Measurements from ENCODE around the gene RIMS1.

RIMS1 gene, protein sequence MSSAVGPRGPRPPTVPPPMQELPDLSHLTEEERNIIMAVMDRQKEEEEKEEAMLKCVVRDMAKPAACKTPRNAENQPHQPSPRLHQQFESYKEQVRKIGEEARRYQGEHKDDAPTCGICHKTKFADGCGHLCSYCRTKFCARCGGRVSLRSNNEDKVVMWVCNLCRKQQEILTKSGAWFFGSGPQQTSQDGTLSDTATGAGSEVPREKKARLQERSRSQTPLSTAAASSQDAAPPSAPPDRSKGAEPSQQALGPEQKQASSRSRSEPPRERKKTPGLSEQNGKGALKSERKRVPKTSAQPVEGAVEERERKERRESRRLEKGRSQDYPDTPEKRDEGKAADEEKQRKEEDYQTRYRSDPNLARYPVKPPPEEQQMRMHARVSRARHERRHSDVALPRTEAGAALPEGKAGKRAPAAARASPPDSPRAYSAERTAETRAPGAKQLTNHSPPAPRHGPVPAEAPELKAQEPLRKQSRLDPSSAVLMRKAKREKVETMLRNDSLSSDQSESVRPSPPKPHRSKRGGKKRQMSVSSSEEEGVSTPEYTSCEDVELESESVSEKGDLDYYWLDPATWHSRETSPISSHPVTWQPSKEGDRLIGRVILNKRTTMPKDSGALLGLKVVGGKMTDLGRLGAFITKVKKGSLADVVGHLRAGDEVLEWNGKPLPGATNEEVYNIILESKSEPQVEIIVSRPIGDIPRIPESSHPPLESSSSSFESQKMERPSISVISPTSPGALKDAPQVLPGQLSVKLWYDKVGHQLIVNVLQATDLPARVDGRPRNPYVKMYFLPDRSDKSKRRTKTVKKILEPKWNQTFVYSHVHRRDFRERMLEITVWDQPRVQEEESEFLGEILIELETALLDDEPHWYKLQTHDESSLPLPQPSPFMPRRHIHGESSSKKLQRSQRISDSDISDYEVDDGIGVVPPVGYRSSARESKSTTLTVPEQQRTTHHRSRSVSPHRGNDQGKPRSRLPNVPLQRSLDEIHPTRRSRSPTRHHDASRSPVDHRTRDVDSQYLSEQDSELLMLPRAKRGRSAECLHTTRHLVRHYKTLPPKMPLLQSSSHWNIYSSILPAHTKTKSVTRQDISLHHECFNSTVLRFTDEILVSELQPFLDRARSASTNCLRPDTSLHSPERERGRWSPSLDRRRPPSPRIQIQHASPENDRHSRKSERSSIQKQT (N-terminal part only)

DNA sequence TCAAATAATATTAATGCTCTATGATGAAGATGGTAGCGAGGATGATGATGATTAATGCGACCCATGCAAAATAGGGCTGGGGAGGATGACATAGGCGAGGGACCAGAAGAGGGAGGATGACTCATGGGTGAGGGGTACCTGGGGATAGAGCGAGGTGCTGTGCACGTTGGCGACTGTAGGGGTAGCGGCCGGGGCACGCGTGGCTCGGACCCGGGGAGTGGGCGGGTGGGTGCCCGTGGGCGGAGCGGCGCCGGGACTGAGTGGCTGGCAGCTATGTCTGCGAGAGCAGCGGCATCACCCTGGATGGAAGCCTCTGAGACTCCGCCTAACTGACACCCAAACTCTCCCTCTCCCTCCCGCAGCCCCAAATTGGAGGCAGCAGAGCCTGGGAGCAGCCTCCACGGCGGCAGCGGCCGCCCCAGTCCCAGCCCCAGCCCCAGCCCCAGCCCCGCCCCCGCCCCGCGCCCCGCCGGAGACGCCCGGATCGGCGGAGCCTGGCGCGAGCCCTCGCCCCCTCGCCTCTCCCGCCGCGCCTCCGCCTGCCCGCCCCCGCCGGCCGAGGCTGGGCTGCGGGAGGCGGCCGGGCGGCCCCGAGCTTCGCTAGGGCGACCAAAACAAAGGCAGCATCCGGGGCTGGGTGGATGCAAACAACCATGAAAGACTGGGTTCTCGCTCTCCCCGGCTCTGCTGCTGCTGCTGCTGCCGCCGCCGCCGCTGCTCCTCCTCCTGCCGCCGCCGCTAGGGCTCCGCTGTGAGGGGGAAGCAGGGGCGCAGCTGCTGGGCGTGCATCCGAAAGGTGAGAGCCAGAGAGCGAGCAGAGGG is at the start of gene RIMS1:
Gene RIMS1, plus strand, starts transcription at position 367 of the 822 bp plus-strand sequence. CDS start 474 bp downstream, outside the sequence.
- DNase-seq (ENCODE audit: low read depth in 2 of 2), result no peak

DNA sequence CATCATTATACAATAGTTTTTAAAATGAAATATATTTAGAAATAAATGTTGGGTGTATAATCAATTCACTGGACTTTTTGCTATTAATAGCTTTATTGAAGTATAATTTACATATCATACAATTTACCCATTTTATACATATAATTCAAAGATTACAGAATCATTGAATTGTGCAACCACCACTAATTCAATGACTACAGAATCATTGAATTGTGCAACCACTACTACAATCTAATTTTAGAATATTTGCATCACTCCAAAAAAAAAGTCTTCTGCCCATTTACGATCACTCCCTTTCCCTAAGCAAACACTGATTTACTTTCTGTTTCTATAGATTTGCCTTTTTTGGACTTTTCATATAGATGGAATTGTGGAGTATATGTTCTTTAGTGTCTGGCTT is 35.1 kb upstream of the RIMS1 start:
- no peak for DNase-seq (ENCODE audit: low read depth in 2 of 2)

DNA sequence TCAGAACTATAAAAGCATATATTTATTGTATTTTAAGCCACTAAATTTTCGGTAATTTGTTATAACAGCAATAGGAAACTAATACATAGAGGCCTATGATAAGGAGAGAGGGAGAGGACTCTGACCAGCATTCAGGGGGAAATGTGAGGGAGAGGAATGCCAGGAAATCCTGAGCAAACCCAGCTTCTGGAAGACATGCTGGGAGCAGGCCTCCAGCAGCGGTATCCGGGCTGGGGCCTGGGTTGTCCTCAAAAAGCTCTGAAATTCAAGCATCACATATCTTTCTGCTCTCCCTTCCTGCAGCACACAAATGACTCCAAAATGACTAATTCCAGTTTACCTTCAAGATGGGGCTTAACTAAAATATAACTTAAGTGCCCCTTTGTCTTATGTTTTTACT is 33.4 kb upstream of the RIMS1 start:
- DNase-seq (ENCODE audit: low read depth in 2 of 2), result no peak

DNA sequence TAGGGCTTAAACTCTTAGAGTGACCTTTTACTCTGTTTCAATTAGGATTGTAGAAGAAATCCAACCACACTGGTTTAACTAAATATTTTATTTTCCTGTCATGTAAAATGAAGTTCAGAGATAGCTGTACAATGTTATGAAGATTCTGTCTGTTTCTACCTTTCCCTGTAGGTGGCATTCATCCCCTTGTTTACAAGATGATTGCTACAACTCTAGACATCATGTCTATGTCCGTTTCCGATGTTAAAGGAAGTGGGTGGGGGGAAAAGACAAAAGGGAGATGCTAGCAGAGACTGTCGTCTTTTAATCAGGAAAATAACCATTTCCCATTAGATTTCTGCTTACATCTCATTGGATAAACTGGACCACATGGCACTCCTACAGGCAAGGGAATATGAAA is 30.9 kb upstream of the RIMS1 start:
- DNase-seq (ENCODE audit: low read depth in 2 of 2), result no peak

DNA sequence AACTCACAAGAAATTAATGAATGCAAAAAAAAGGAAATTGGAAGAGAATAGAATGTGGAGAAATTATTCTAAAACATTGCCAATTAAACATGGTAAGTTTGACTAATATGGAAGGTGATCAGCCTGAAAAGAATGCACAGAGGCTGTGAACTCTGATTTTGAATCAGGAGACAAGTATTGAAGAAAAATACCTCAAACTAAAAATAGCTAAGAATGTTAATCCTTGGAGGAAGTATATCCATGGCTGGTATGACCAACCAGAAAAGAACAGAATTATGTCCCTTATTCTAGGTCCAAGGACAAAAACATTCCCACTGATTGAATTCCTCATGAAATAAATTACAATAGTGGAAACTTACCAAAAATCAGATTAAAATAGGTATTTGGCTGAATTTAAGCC is 7.3 kb upstream of the RIMS1 start:
- DNase-seq (ENCODE audit: low read depth in 2 of 2), result no peak

DNA sequence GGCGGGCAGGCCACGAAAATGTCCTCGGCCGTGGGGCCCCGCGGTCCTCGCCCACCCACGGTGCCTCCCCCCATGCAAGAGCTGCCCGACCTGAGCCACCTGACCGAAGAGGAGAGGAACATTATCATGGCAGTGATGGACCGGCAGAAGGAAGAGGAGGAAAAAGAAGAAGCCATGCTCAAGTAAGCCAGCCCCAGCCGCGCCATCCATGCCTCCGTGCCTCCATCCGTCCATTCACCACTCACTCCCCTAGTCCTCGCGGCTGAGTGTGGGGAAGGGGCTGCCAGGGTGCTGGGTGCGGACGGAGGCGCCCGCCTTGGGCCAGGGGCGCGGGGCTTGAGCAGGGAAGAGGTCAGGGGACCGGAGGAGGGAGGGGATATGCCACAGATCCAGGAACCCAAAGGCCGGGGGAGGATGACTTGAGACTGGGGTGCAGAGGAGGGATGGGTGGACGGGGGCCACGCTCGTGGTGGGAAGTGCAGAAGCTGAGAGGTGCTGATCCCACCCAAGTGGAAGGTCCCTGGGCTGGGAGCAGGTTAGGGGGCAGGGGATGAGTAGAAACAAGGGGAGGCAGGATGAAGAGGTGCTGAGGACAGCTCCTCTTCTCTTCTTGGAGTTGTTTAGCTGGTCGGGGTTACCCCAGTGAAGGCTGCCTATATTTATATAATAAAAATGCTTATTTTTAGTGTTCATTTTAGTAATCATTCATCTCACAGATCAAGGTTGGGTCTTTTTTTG is 825 bp downstream of the RIMS1 start:
- no peak for DNase-seq (ENCODE audit: low read depth in 2 of 2)

DNA sequence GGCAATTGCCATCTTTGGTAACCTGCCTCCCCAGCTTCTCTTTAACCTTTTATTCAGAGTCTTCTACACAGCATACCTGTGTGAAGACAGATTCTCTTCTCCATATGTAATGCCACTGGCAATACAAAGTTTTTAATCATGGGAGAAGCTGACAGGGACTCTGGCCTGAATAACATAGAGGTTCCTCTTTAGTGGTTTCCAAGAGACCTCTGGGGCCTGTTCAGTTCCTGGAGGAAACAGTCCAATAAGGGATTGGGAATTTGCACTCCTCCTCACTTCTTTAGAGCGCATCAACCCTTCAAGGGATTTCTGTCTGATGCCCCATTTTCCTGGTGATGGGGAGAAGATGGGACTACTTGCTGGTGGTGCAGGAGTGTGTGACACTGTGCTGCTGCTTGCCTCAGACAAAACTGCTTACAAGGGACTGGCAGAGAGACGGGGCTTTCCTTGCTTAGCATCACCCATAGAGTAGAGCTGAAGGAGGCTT is 1.4 kb downstream of the RIMS1 start:
- DNase-seq (ENCODE audit: low read depth in 2 of 2), result no peak

DNA sequence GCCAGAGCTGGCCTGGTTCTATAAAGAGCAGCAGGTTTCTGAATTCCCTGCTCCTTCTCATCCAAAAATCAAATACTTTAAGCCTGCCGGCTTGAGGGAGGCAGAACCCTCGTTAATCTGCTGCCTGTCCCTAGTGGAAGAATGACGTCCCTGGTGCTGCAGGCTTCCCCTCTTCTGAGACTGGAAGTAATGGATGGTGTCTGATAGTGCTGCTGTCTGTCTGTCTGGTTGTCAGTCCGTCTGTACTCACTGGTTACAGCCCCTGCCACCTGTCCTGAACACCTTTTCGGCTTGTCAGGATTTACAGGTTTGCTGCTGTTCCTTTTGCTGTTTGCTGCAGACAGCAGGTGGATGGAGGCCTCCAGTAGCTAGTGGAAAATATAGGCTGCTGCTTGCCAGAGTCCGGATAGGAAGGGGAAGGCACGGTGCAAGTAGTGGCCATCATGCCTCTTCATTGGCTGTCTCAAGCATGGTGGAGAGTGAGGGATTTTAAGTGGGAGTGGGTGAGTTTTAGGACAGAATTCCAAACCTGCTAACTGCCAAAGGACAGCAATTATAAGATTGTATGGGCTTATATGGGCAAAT is 2.5 kb downstream of the RIMS1 start:
- no peak for DNase-seq (ENCODE audit: low read depth in 2 of 2)

DNA sequence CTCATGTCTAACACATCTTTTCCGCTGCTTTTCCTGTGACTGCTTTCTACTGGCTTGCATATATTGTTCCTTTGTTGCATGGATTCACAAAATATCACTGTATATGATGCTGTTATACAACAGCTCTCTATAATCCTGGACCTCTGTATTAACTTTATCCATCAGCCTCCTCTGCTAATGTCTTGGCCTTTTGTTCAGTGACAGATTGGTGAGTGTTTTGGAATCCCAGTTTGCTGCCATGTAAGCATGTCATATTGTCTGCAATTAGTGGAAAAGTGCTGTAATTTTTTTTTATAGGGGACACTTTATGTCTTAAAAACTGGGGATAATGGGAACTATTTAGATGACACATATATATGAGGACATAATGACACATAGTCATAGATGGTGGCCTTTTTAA is 3.0 kb downstream of the RIMS1 start:
- no peak for DNase-seq (ENCODE audit: low read depth in 2 of 2)

DNA sequence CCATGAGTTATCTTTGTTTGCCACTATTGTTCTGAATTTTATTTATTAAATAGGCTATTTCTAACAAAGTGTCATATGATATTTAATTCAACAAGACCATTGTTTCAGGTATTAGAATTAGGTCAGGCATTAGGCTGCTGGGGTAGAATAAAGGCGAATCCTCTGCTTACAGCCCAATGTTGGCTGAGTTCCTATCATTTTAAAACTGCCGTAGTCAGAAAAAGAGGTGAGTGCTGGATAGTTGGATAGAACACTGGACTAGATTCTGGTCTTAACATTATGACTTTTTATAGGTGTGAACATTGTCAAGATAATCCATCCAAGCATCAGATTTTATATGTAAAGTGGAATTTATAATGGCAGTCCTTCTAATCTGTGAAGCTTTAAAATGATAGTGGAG is 6.3 kb downstream of the RIMS1 start:
- DNase-seq (ENCODE audit: low read depth in 2 of 2), result no peak

DNA sequence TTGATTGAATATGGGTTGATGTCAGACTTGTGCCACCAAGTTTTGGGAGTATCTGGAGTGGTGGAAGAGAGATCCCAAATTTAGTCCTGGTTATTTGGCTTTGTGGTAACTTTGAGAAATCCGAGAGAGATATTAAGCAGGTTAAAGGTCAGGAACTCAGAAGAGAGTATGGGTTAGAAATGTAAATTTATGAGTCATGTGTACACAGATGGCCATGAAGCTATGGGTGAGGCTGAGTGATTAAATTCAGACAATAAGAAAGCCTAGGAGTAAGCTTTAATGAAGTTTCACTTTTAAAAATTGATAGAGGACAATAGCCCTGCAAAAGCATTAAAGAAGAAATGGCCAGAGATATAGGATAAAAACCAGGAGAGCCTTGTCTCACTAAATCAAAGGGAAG is 14.3 kb downstream of the RIMS1 start:
- DNase-seq (ENCODE audit: low read depth in 2 of 2), result no peak

DNA sequence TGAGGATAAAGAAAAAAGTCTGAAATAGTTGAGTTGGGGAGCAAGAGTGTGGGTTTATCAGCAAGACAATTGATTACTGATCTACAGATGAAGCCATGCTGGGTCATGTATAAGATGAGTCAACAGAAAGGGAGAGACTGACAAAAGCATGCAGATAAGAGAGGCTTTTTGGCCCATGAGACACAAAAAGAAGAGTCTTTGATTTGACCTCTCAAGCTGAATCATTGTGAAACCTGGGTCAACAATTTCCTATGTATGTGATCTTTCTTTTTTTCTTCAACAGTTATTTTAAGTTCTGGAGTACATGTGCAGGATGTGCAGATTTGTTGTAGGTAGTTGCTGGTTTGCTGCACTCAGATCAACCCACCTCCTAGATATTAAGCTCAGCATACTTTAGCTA is 15.9 kb downstream of the RIMS1 start:
- no peak for DNase-seq (ENCODE audit: low read depth in 2 of 2)

DNA sequence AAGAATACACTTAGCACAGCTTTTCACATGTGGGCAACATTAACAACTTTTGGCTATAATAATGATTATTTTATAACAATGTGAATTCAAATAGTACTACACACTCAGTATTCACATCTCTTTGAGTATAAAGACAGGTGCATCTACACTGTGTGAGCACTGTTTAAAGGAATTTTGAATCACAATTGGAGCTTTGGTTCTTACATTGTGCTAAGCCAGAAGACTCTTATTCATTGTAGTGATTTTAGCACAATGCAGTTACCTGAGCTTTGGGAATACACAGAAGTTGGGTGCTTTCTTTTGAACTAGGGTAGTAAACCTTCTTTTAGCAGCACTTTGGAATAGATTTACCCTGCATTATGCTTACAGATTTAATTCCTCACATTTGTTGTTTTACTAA is 20.5 kb downstream of the RIMS1 start:
- no peak for DNase-seq (ENCODE audit: low read depth in 2 of 2)

DNA sequence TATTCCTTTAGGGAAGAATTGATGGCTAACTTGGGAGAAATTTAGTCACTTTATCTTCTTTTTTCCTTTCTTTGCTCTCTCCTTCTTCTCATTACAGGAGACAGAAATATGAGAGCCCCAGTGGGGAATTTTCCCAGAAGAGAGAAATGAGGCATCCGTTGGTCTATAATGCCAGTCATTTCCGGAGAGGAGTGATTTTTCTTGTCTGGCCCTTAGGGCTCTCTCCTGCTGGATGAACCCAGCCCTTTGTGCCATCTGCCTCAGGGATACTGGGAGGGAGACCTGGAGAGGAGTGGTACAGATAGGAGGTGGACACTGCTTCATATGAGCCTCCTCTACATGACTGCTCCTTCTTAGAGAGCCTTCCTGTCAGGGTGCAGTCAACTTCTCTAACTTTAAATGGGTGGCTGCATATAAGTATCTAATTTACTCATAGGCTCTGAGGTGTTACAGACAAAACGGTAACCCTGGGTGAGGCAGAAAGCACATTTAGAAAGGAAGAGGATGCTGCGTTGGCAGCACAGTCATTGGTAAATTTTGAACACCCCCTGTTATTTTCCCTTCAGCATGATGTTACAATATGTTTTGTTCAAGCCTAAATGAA is 21.9 kb downstream of the RIMS1 start:
- DNase-seq (ENCODE audit: low read depth in 2 of 2), result no peak

DNA sequence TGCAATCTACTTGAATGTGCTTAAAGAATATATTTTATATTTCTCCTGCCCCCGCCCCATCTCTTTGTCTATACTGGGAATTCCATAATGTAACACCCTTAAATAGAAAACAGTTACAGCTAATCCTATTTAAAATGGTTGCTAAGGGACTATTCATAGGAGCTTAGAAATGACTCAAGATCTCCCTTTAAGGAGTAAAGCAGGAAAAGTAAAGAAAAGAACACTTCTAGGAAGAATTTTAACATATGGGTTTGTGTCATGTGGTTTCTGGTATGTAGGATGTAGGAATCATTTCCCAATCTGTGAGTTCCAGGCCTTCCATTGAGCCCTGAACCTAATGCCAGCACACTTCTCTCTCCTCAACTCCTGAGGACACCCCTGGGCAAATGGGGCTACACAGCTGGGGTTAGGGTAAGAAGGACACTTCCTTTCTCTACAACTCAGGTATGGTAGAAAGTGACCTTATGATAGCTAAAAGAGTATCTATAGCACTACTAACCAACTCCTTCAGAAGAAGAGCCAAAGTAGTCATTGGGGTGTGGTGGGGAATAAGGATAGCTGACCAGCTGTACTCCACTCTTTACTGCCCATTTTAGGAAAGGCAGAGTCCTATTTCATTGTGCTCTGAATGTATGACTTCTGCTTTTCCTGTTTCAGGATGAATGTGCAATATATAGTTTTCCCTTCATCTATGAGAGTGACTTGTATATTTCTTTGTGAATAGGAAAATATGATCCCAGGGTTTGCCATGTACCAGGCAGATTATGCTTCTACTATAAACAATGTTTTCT is 27.3 kb downstream of the RIMS1 start:
- DNase-seq (ENCODE audit: low read depth in 2 of 2), result no peak

DNA sequence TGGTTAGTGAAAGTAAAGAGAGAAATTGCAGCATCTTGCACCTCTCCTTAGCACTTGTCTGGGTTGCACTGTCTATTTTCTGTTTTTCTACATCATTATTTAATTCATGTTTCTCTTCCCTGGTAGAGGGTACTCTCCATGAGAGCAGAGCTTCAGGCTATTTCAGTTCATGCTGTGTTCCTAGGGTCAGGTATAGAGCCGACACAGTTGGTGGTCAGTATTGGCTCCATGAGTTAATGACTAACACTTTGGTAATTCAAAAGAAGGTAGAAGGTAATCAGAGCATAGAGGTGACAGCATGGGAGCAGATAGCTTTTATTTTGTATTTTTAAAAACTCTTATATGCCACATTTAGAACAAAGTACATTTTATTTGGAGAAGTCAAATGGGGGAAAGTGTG is 42.7 kb downstream of the RIMS1 start:
- DNase-seq (ENCODE audit: low read depth in 2 of 2), result no peak

DNA sequence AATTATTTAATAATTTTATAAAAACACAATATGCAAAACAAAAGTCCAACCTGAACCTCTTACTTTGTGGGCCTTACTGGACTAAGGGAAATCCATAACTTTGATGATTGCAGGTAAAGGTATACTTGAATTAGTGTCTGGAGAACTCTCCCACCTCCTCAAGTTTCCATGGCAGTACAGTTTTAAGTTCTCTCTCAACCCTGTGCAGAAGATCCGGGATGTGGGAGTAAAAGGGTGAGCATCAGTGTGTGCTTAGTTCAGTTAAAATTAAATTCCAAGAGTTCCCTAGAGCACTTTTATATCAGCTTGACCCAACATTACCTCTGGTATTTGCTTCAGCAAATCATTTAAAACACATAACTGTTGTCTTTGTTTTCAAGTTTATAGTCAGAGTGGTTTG is 47.5 kb downstream of the RIMS1 start:
- no peak for DNase-seq (ENCODE audit: low read depth in 2 of 2)

DNA sequence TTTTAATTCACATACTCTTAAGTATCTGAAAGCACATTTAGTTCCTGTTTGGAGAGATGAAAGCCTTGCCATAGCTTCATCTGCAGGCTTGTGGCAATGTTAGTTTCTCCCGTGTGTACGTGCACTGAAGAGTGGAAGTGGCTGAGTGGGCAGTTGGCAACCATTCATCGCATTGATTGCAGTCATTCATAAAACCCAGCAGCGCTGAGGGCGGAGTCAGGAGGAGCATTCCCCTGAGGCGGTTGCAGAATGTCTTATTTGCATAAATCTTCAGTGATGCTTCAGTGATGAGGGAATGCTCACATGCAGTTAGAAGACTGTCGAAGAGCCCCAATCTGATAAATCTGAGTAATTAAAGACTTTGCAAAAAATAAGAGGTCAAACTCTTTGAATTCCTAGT is 79.1 kb downstream of the RIMS1 start:
- no peak for DNase-seq (ENCODE audit: low read depth in 2 of 2)

DNA sequence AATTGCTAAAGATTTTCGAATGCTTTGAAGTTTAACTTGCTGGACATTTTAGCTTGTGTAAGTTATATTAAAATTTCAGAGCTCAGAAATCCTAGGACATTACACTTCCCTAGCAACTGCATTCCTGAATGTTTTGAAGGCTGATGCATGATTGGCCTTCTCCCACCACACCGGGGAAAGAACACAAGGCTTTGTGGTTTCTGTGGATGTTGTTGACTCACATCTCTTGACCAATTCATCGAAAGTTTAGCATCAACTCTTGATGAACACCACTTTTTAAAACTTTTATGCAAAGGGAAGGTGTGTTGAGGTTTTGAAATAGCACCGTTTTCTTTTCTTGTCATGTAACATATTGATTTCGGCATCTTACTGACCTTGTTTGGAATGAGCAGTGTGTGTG is 81.1 kb downstream of the RIMS1 start:
- DNase-seq (ENCODE audit: low read depth in 2 of 2), result no peak

All from stimulated activated CD8-positive, alpha-beta memory T cell treated with anti-CD3 and anti-CD28 coated beads, Interleukin-7, amount 100 ng/mL, for 1 hour (primary cell).